PC-3 (cell line): ENCODE results near the gene KRT33B. TPM values are rescaled to one million over a fixed set of nuclear protein-coding genes. Genes with fewer than 3 reads are reported as not detected.

Experiments used
- ATAC-seq: fragments of 200-7000 bp; cut with Tn5 transposase; 2 replicates; pipeline ENCODE4 v1.9.1; 2020; ENCODE audit warnings: mild to moderate bottlenecking, moderate library complexity
- BruUV-seq: library from RNA; stranded (reverse); fragments of 400-500 nt; replicated peaks from 2 replicates; lab custom pipeline; 2021; lab: Mats Ljungman, UMichigan
- CTCF ChIA-PET: fragments of 300-600 bp; sonication (Branson Sonifier 250); formaldehyde crosslinking; loops from one replicate; lab custom pipeline; 2022; ENCODE audit warnings: antibody characterized with exemption; lab: Charles Lee
- POLR2A ChIA-PET: fragments of 300-600 bp; sonication (Branson Sonifier 250); formaldehyde crosslinking; loops from one replicate; lab custom pipeline; 2022; ENCODE audit warnings: antibody characterized with exemption; ENCODE audit not compliant: unreplicated experiment; lab: Charles Lee
- DNase-seq: peaks from one replicate; pipeline ENCODE4 v3.0.0-alpha.2; 2015
- H2AFZ ChIP-seq: fragments of 300-600 bp; sonication (generic); 2 replicates; pipeline ENCODE4 v1.6.0; 2016; ENCODE audit warnings: antibody characterized with exemption, low read length
- H3F3A ChIP-seq: fragments of 300-600 bp; sonication (generic); one replicate; pipeline ENCODE4 v1.6.0; 2017; ENCODE audit warnings: antibody characterized with exemption, low read length, control low read depth, mild to moderate bottlenecking; ENCODE audit not compliant: unreplicated experiment
- H3K27ac ChIP-seq: fragments of 300-600 bp; sonication (generic); 2 replicates; pipeline ENCODE4 v1.5.1; 2016; ENCODE audit warnings: mild to moderate bottlenecking, low read length
- H3K27me3 ChIP-seq: fragments of 300-600 bp; sonication (generic); 2 replicates; pipeline ENCODE4 v1.6.1; 2016; ENCODE audit warnings: low read length, mixed read lengths
- H3K36me3 ChIP-seq: fragments of 300-600 bp; sonication (generic); 2 replicates; pipeline ENCODE4 v1.6.1; 2016; ENCODE audit warnings: low read depth, mixed run types, low read length, mixed read lengths
- H3K4me1 ChIP-seq: fragments of 300-600 bp; sonication (generic); 2 replicates; pipeline ENCODE4 v1.5.1; 2016; ENCODE audit warnings: low read length; ENCODE audit not compliant: insufficient read depth
- H3K4me2 ChIP-seq: fragments of 300-600 bp; sonication (generic); 2 replicates; pipeline ENCODE4 v1.6.0; 2016; ENCODE audit warnings: low read length
- H3K4me3 ChIP-seq: fragments of 300-600 bp; sonication (generic); 2 replicates; pipeline ENCODE4 v1.5.1; 2016; ENCODE audit warnings: mild to moderate bottlenecking, low read length, mixed read lengths
- H3K79me2 ChIP-seq: fragments of 300-600 bp; sonication (generic); 2 replicates; pipeline ENCODE4 v1.6.1; 2017; ENCODE audit warnings: low read length, mixed read lengths
- H3K9ac ChIP-seq: fragments of 300-600 bp; sonication (generic); 2 replicates; pipeline ENCODE4 v1.6.0; 2016; ENCODE audit warnings: mild to moderate bottlenecking, low read length
- H3K9me2 ChIP-seq: fragments of 300-600 bp; sonication (generic); replicated peaks from 2 replicates; pipeline ENCODE4 v1.6.1; 2016; ENCODE audit warnings: mixed run types, low read length, mixed read lengths
- H3K9me3 ChIP-seq: fragments of 300-600 bp; sonication (generic); 2 replicates; pipeline ENCODE4 v1.6.1; 2016; ENCODE audit warnings: low read length, mixed read lengths
- H4K20me1 ChIP-seq: fragments of 300-600 bp; sonication (generic); 2 replicates; pipeline ENCODE4 v1.6.1; 2016; ENCODE audit warnings: low read length, mixed read lengths
- EZH2 ChIP-seq: fragments of 300-600 bp; sonication (generic); IDR thresholded peaks from one replicate; pipeline ENCODE4 v1.6.1; 2017; ENCODE audit warnings: antibody characterized with exemption, mild to moderate bottlenecking, low read length; ENCODE audit not compliant: unreplicated experiment
- EZH2phosphoT487 ChIP-seq: fragments of 300-600 bp; sonication (generic); IDR thresholded peaks from 2 replicates; pipeline ENCODE4 v1.6.1; 2018; ENCODE audit warnings: mild to moderate bottlenecking, antibody characterized with exemption, low read length, borderline replicate concordance
- intact Hi-C: fragments of 100-400 bp; cut with micrococcal nuclease; formaldehyde crosslinking; loops from 2 replicates; pipeline ENCODE4 v1.9.0; 2023
- total RNA-seq: library from RNA; depleted of rRNA; stranded (reverse); fragments of >200 nt; gene quantifications from 2 replicates; pipeline ENCODE4 v1.2.3, GENCODE V29; 2014; rRNA removed
- TF ChIP-seq, protein P1 (sequence below): fragments of 300-600 bp; sonication (generic); conservative IDR thresholded peaks from 2 replicates; pipeline ENCODE4 v1.5.1; 2017; ENCODE audit warnings: antibody characterized with exemption, low read depth, mild to moderate bottlenecking, low read length

Gene KRT33B
- total RNA-seq, 1 experiment from 2014 or later = not detected

GRCh38 chr17:41315814-41316445, 53.7 kb downstream of the KRT33B start:
- no TSS peak for BruUV-seq
- Histone ChIP-seq H3K36me3 (no peaks in the 10 kb centered on the region), H3K9ac (no peak overlapping the region), H3K4me2 (no peak overlapping the region), H3K4me3 (no peak overlapping the region), H3K4me1 (no peaks in the 10 kb centered on the region), H3K27ac (no peak overlapping the region), H3K79me2 (no peaks in the 10 kb centered on the region), H2AFZ (no peak overlapping the region), H3K9me2 (no peaks in the 10 kb centered on the region), H3F3A (no peaks in the 10 kb centered on the region), H3K9me3 (0 out of 2 replicates have a peak, but pooled peaks cover 4% of the 10 kb centered on the region), H3K27me3 (no peaks in the 10 kb centered on the region), H4K20me1 (no peaks in the 10 kb centered on the region)
- ATAC-seq = no peak
- POLR2A ChIA-PET = no interaction called here
- TF ChIP-seq, protein P1, sequence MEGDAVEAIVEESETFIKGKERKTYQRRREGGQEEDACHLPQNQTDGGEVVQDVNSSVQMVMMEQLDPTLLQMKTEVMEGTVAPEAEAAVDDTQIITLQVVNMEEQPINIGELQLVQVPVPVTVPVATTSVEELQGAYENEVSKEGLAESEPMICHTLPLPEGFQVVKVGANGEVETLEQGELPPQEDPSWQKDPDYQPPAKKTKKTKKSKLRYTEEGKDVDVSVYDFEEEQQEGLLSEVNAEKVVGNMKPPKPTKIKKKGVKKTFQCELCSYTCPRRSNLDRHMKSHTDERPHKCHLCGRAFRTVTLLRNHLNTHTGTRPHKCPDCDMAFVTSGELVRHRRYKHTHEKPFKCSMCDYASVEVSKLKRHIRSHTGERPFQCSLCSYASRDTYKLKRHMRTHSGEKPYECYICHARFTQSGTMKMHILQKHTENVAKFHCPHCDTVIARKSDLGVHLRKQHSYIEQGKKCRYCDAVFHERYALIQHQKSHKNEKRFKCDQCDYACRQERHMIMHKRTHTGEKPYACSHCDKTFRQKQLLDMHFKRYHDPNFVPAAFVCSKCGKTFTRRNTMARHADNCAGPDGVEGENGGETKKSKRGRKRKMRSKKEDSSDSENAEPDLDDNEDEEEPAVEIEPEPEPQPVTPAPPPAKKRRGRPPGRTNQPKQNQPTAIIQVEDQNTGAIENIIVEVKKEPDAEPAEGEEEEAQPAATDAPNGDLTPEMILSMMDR = no peak
- TF ChIP-seq EZH2phosphoT487 = no peak
- no peak for TF ChIP-seq EZH2
- no peak for DNase-seq
- CTCF ChIA-PET = interaction anchor here (0.5 kb wide), 1 partner anchor 114 kb away, joined by 8 read pairs; no protein-coding TSS in a partner anchor
- intact Hi-C loops = no loop called here

DNA sequence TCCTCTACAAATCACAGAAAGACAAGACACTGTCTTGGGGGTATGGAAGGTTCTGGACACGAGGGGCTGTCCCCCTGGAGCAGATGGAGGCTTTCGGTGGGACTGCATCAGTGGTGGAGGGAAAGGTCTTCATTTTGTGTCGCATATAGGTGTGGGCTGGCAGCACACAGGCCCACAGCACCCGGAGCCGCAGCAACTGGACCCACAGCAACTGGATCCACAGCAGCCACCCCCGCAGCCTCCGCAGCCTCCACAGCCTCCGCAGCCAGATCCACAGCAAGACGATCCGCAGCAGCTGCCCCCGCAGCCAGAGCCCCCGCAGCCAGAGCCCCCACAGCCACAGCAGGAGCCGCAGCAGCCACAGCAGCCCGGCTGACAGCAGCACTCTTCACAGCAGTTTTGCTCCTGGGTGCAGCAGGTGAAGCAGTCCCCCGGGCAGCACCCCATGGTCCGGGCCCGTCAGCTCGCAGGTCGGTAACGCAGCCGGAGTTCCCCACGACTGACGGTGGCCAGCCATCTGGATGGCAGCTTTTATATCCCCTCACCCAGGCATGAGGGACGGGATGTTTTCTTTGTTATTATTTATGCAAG, 54.3 kb downstream of the KRT33B start, which contains the start of gene KRTAP17-1:
Gene KRTAP17-1 (minus strand): TSS at position 507 of the 591 bp plus-strand sequence. CDS start 60 bp downstream, at position 447.
- no peaks in the 10 kb centered on the region for H3K27me3 ChIP-seq

More for the DNA sequence above, 54.3 kb downstream of the KRT33B start, which contains the start of gene KRTAP17-1:
- TF ChIP-seq EZH2 (no peak), EZH2phosphoT487 (no peak)
- TF ChIP-seq, protein P1 = no peak
- Histone ChIP-seq H2AFZ (no peak within 1 kb of the TSS), H4K20me1 (no peaks in the 10 kb centered on the region), H3K27ac (no peak within 1 kb of the TSS), H3K9me2 (no peaks in the 10 kb centered on the region), H3K4me2 (no peak within 1 kb of the TSS), H3K4me3 (no peak within 1 kb of the TSS), H3K4me1 (no peaks in the 10 kb centered on the region), H3K79me2 (no peaks in the 10 kb centered on the region), H3K9me3 (0 out of 2 replicates have a peak, but pooled peaks cover 4% of the 10 kb centered on the region), H3K36me3 (no peaks in the 10 kb centered on the region), H3K9ac (no peak within 1 kb of the TSS), H3F3A (no peaks in the 10 kb centered on the region)
- DNase-seq (no peak), ATAC-seq (no peak)
- POLR2A ChIA-PET = no interaction called here
- intact Hi-C loops = no loop called here
- CTCF ChIA-PET = no interaction called here
- BruUV-seq = no TSS peak

Other genes starting within 250 kb of the KRT33B start
- not detected in 2 replicates for gene KRTAP4-12, start 245.6 kb downstream of the KRT33B start, total RNA-seq
- not detected in 2 replicates for gene KRTAP4-6, start 229.3 kb downstream of the KRT33B start, total RNA-seq
- not detected in 2 replicates for gene KRTAP4-5, start 220.0 kb downstream of the KRT33B start, total RNA-seq
- not detected in 2 replicates for gene KRTAP4-4, start 209.1 kb downstream of the KRT33B start, total RNA-seq
- not detected in 2 replicates for gene KRTAP4-3, start 201.6 kb downstream of the KRT33B start, total RNA-seq
- gene KRTAP4-2, start 191.6 kb downstream of the KRT33B start, total RNA-seq = not detected in 2 replicates
- gene KRTAP4-1, start 184.9 kb downstream of the KRT33B start, total RNA-seq = not detected in 2 replicates
- not detected in 2 replicates for gene KRTAP9-1, start 179.9 kb downstream of the KRT33B start, total RNA-seq
- gene KRTAP9-2, start 143.2 kb downstream of the KRT33B start, total RNA-seq = not detected in 2 replicates
- not detected in 2 replicates for gene KRTAP9-3, start 137.4 kb downstream of the KRT33B start, total RNA-seq
- not detected in 2 replicates for gene KRTAP9-8, start 131.8 kb downstream of the KRT33B start, total RNA-seq
- not detected in 2 replicates for gene KRTAP9-4, start 120.1 kb downstream of the KRT33B start, total RNA-seq
- not detected in 2 replicates for gene KRTAP9-9, start 114.4 kb downstream of the KRT33B start, total RNA-seq
- not detected in 2 replicates for gene KRTAP9-6, start 104.4 kb downstream of the KRT33B start, total RNA-seq
- not detected in 2 replicates for gene KRTAP9-7, start 94.1 kb downstream of the KRT33B start, total RNA-seq
- not detected in 2 replicates for gene KRTAP29-1, start 67.0 kb downstream of the KRT33B start, total RNA-seq
- gene KRTAP16-1, start 60.5 kb downstream of the KRT33B start, total RNA-seq = not detected in 2 replicates
- gene KRTAP17-1, start 54.1 kb downstream of the KRT33B start, total RNA-seq = not detected in 2 replicates
- gene KRT33A, start 19.0 kb downstream of the KRT33B start, total RNA-seq = not detected in 2 replicates
- gene KRT34, start 12.5 kb upstream of the KRT33B start, total RNA-seq = 2.9 and 5.1 TPM in 2 replicates
- gene KRT31, start 27.8 kb upstream of the KRT33B start, total RNA-seq = not detected in 2 replicates
- 3.2 and 4.6 TPM in 2 replicates for gene KRT37, start 54.8 kb upstream of the KRT33B start, total RNA-seq
- gene KRT38, start 71.2 kb upstream of the KRT33B start, total RNA-seq = not detected in 2 replicates
- 1.5 TPM in 2 replicates for gene KRT32, start 97.6 kb upstream of the KRT33B start, total RNA-seq
- gene KRT35, start 111.3 kb upstream of the KRT33B start, total RNA-seq = not detected in 2 replicates
- not detected in 2 replicates for gene KRT36, start 120.1 kb upstream of the KRT33B start, total RNA-seq
- 1.4 TPM in 2 replicates for gene KRT13, start 135.8 kb upstream of the KRT33B start, total RNA-seq
- gene KRT15, start 149.1 kb upstream of the KRT33B start, total RNA-seq = 121 and 144 TPM in 2 replicates
- gene KRT19, start 158.5 kb upstream of the KRT33B start, total RNA-seq = 2,299 and 2,451 TPM in 2 replicates
- gene KRT9, start 202.2 kb upstream of the KRT33B start, total RNA-seq = 1.0 TPM in 1 of 2 replicates, not detected in the other
- 0.15 TPM in 1 of 2 replicates, not detected in the other for gene KRT14, start 217.1 kb upstream of the KRT33B start, total RNA-seq
- gene KRT16, start 243.0 kb upstream of the KRT33B start, total RNA-seq = 42.6 and 53.1 TPM in 2 replicates